ENCODE measurements around the gene LSR. TPM values are rescaled to one million over a fixed set of nuclear protein-coding genes. Genes with fewer than 3 reads are reported as not detected.

Gene LSR
- polyA plus RNA-seq, 1 experiment = 0.32 TPM

DNA sequence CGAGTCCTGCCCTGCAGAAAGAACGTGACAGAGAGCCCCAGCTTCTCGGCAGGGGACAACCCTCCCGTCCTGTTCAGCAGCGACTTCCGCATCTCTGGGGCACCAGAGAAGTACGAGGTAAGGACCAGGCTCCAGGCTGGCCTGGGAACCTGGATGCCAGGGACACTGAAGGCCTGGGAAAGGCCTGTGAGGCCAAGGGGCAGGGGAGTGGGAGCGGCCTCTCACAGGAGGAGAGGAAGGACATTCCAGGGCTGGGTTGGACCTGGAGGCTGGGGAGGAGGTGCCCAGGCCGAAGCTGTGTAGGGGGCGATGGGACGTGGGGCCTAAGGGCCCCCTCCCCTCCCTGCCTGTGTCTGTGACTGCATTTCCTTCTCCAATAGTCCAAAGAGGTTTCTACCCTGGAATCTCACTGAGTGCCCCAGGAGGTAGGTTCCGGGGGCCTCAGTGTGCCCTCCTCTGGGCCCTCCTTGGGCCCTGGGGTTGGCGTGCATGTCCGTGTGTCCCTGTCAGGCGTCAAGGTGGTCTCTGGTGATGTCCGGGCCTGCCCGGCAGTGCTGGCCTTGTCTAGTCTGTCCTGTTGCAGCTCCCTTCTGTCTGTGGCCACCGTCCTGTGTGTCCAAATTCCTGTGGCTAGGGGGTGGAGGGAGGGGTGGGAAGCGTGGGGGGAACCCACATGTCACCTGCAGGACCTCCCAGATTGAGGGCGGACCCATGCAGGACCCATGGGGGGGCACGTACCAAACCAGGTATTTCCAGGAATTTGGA is 63.3 kb downstream of the LSR start:
- no peak overlapping the region for H3K4me3 ChIP-seq (ENCODE audit: low read depth, low read length)
- ChIA-PET POLR2A (no interaction called here), CTCF (no interaction called here)
- no peak for DNase-seq (ENCODE audit: low read depth, low spot score)
- H3K9me3 ChIP-seq (ENCODE audit: control insufficient read depth, insufficient read depth, low read length) = peaks cover 4% of the 10 kb centered on the region; the same call in 1 of the 2 replicates
- H3K27me3 ChIP-seq (ENCODE audit: control insufficient read depth, insufficient read depth, low read length) = peaks cover 2% of the 10 kb centered on the region
- TF ChIP-seq, protein P1, sequence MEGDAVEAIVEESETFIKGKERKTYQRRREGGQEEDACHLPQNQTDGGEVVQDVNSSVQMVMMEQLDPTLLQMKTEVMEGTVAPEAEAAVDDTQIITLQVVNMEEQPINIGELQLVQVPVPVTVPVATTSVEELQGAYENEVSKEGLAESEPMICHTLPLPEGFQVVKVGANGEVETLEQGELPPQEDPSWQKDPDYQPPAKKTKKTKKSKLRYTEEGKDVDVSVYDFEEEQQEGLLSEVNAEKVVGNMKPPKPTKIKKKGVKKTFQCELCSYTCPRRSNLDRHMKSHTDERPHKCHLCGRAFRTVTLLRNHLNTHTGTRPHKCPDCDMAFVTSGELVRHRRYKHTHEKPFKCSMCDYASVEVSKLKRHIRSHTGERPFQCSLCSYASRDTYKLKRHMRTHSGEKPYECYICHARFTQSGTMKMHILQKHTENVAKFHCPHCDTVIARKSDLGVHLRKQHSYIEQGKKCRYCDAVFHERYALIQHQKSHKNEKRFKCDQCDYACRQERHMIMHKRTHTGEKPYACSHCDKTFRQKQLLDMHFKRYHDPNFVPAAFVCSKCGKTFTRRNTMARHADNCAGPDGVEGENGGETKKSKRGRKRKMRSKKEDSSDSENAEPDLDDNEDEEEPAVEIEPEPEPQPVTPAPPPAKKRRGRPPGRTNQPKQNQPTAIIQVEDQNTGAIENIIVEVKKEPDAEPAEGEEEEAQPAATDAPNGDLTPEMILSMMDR (IDR thresholded peaks at IDR 0.05; ENCODE audit: low read depth, low read length) = no peak
- H3K27ac ChIP-seq (ENCODE audit: low read depth, low read length) = no peak overlapping the region

GRCh38 chr19:35313587-35313986 is 64.8 kb downstream of the LSR start:
- CTCF ChIA-PET = interaction anchor here (0.6 kb wide), 1 partner anchor 316 kb away, joined by 3 read pairs; no protein-coding TSS in a partner anchor
- no peak overlapping the region for H3K27ac ChIP-seq (ENCODE audit: low read depth, low read length)
- H3K27me3 ChIP-seq (ENCODE audit: control insufficient read depth, insufficient read depth, low read length) = peaks cover 2% of the 10 kb centered on the region
- POLR2A ChIA-PET = no interaction called here
- H3K4me3 ChIP-seq (ENCODE audit: low read depth, low read length) = no peak overlapping the region
- H3K9me3 ChIP-seq (ENCODE audit: control insufficient read depth, insufficient read depth, low read length) = peaks cover 4% of the 10 kb centered on the region; the same call in 1 of the 2 replicates
- DNase-seq (ENCODE audit: low read depth, low spot score) = no peak
- TF ChIP-seq, protein P1 (IDR thresholded peaks at IDR 0.05; ENCODE audit: low read depth, low read length) = no peak

DNA sequence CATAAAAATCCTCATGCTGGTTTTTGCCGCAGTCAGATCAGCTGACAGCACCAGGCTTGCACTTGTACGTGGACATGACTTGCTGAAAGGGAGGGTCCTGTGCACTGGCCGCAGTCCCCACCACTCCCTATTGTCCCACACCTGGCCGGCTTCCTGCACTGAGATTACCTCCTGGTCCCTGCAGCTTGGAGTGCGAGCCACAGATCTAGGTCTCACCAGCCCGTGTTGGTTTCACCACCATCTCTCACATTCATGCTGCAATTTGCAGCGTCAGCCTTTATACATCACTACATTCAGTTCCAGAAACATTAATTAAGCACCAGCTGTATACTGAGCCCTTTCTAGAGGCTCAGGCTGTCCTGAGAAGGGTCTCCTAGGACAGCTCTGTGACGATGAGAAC is 65.2 kb downstream of the LSR start:
- Histone ChIP-seq H3K4me3 (ENCODE audit: low read depth, low read length) (no peak overlapping the region), H3K9me3 (ENCODE audit: control insufficient read depth, insufficient read depth, low read length) (peaks cover 4% of the 10 kb centered on the region; the same call in 1 of the 2 replicates), H3K27ac (ENCODE audit: low read depth, low read length) (no peak overlapping the region), H3K27me3 (ENCODE audit: control insufficient read depth, insufficient read depth, low read length) (peaks cover 2% of the 10 kb centered on the region)
- ChIA-PET POLR2A (no interaction called here), CTCF (interaction anchor here (0.6 kb wide), 1 partner anchor 316 kb away, joined by 3 read pairs; no protein-coding TSS in a partner anchor)
- TF ChIP-seq, protein P1 (IDR thresholded peaks at IDR 0.05; ENCODE audit: low read depth, low read length) = no peak
- no peak for DNase-seq (ENCODE audit: low read depth, low spot score)

DNA sequence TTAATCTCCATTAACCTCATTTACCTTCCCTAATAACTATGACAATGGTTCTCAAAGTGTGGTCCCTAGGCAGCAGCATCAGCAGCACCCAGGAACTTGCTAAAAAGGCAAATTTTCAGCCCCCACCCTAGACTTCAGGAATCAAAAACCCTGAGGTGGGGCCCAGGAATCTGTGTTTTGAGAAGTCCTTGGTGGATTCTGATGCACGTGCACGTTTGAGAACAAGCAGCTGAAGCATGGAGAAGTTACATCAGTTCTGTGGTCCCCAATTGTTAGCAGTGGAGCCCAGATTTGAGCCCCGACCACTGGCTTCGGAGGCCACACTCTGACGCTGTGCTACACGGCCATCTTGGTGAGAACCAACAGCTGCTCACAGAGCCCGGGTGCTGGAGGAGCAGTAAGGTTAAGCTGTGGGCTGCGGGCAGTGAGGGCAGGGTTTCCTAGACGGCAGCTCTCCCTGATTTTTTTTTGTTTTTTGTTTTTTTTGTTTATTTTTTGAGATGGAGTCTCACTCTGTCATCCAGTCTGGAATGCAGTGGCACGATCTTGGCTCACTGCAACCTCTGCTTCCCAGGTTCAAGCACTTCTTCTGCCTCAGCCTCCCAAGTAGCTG is 66.2 kb downstream of the LSR start:
- H3K9me3 ChIP-seq (ENCODE audit: control insufficient read depth, insufficient read depth, low read length) = peaks cover under 1% of the 10 kb centered on the region; the same call in 1 of the 2 replicates
- no peak for DNase-seq (ENCODE audit: low read depth, low spot score)
- TF ChIP-seq, protein P1 (IDR thresholded peaks at IDR 0.05; ENCODE audit: low read depth, low read length) = no peak
- CTCF ChIA-PET = no interaction called here
- H3K4me3 ChIP-seq (ENCODE audit: low read depth, low read length) = no peak overlapping the region
- POLR2A ChIA-PET = no interaction called here
- H3K27me3 ChIP-seq (ENCODE audit: control insufficient read depth, insufficient read depth, low read length) = peaks cover 2% of the 10 kb centered on the region
- H3K27ac ChIP-seq (ENCODE audit: low read depth, low read length) = no peak overlapping the region

GRCh38 chr19:35315883-35316282 is 67.1 kb downstream of the LSR start:
- POLR2A ChIA-PET = no interaction called here
- Histone ChIP-seq H3K27me3 (ENCODE audit: control insufficient read depth, insufficient read depth, low read length) (no peaks in the 10 kb centered on the region), H3K27ac (ENCODE audit: low read depth, low read length) (no peak overlapping the region), H3K9me3 (ENCODE audit: control insufficient read depth, insufficient read depth, low read length) (no peaks in the 10 kb centered on the region), H3K4me3 (ENCODE audit: low read depth, low read length) (no peak overlapping the region)
- no peak for DNase-seq (ENCODE audit: low read depth, low spot score)
- TF ChIP-seq, protein P1 (IDR thresholded peaks at IDR 0.05; ENCODE audit: low read depth, low read length) = no peak
- CTCF ChIA-PET = no interaction called here

All from AG04450 (cell line).